PFSK-1 (cell line): ENCODE results near the gene PLEK.

ENCODE experiments used
- FOXP2 ChIP-seq: optimal IDR thresholded peaks from 2 replicates; pipeline ENCODE3; 2011; ENCODE audit warnings: borderline replicate concordance, control low read depth, inconsistent platforms; ENCODE audit not compliant: insufficient read depth; ENCODE audit errors: extremely low read length, extremely low read depth
- POLR2AphosphoS5 ChIP-seq: IDR thresholded peaks from 2 replicates; pipeline ENCODE4 v1.6.1; 2012; ENCODE audit warnings: low read depth, mild to moderate bottlenecking, control low read depth, low read length, moderate library complexity
- SIN3A ChIP-seq: IDR thresholded peaks from 2 replicates; pipeline ENCODE4 v1.6.1; 2012; ENCODE audit warnings: mild to moderate bottlenecking, low read length, moderate library complexity, borderline replicate concordance; ENCODE audit not compliant: insufficient read depth
- TAF1 ChIP-seq: IDR thresholded peaks from 2 replicates; pipeline ENCODE4 v1.6.1; 2012; ENCODE audit warnings: low read length, control low read depth, borderline replicate concordance; ENCODE audit not compliant: insufficient read depth
- TF ChIP-seq, protein P1 (sequence below), 2 experiments: IDR thresholded peaks; 2 replicates each; pipeline versions ENCODE4 v1.6.1 to v1.8.0; 2011 to 2012; ENCODE audit warnings: low read depth in 2 of 2, low read length in 2 of 2, control low read depth in 1 of 2, inconsistent platforms in 1 of 2, mild to moderate bottlenecking in 1 of 2, moderate library complexity in 1 of 2; ENCODE audit not compliant: insufficient read depth in 1 of 2

The PLEK gene

DNA sequence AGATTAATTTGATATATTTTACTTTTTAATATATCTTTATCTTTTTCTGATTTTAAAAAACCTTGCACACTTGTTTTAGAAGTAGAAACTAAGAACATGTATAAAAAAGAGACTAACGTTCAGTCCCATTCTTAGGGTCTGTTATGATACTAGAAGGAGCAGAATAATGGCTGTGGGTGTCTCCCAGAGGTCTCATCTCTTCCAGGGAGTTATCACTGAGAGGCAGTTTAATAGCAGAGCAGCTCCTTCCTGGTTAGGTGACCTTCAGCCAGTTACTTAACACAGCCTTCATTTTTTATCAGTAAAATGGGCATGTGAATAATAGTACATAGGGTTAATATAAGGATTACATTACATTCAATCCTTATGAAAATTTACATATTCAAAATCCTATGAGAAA is 61.4 kb downstream of the PLEK start:
- TF ChIP-seq POLR2AphosphoS5 (no peak), SIN3A (no peak), FOXP2 (no peak), TAF1 (no peak)
- TF ChIP-seq, protein P1, sequence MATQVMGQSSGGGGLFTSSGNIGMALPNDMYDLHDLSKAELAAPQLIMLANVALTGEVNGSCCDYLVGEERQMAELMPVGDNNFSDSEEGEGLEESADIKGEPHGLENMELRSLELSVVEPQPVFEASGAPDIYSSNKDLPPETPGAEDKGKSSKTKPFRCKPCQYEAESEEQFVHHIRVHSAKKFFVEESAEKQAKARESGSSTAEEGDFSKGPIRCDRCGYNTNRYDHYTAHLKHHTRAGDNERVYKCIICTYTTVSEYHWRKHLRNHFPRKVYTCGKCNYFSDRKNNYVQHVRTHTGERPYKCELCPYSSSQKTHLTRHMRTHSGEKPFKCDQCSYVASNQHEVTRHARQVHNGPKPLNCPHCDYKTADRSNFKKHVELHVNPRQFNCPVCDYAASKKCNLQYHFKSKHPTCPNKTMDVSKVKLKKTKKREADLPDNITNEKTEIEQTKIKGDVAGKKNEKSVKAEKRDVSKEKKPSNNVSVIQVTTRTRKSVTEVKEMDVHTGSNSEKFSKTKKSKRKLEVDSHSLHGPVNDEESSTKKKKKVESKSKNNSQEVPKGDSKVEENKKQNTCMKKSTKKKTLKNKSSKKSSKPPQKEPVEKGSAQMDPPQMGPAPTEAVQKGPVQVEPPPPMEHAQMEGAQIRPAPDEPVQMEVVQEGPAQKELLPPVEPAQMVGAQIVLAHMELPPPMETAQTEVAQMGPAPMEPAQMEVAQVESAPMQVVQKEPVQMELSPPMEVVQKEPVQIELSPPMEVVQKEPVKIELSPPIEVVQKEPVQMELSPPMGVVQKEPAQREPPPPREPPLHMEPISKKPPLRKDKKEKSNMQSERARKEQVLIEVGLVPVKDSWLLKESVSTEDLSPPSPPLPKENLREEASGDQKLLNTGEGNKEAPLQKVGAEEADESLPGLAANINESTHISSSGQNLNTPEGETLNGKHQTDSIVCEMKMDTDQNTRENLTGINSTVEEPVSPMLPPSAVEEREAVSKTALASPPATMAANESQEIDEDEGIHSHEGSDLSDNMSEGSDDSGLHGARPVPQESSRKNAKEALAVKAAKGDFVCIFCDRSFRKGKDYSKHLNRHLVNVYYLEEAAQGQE (IDR thresholded peaks at IDR 0.05; ENCODE audit: insufficient read depth in 1 of 2, low read depth in 2 of 2, low read length in 2 of 2), result no peak

DNA sequence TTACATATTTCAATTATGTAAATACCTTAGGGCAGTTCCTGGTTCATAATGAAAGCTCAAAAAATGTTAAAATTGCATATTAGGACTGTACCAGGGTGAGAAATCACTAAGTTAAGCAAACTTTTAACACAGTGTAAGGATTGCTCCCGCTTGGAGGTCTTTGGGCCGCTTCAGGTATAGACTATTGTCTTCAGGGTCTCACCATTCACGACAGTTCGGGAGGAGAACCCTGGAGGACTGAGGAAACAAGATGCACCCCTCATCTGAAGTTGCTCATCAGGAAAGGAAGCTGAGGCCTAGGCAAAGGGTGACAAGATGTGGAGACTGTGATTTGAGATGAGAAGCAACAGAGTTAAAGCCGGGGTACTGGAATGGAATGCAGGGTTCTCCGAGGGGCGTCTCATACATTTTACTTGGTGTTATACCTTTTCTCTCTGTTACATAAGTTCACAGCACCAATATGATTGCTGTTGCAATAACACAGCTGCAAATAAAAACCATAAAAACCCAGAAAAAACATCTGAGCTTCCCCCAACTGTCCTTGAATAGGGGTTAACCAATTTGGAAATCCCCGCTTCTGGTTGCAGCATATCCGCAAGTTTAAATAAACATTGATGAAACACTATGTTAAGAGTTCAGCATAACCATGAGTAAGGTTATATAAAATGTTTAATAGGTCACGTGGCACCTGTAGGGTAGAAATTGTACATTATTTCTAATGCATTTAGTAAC is 61.9 kb downstream of the PLEK start:
- TF ChIP-seq SIN3A, result no peak
- TF ChIP-seq POLR2AphosphoS5, result no peak
- no peak for TF ChIP-seq TAF1
- no peak for TF ChIP-seq FOXP2
- TF ChIP-seq, protein P1 (IDR thresholded peaks at IDR 0.05; ENCODE audit: insufficient read depth in 1 of 2, low read depth in 2 of 2, low read length in 2 of 2), result no peak

DNA sequence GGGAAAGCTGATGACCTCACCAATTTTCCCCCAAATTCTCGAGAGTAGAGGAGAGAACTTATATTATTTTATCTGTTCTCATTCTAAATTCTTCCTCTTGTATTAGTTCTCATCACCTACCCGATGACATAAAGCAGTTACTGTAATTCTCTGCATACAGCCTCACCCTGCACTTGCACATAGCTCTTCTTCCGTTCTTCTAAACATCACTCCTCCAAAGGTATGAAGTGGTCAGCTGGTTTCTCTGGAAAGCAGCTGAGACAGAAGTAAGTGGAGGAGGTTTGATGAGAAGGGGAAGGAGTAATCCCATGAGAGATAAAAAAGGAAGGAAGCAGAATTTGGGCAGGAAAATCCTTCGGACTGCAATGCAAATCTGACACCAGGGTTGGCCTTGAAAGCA is 63.0 kb downstream of the PLEK start:
- TF ChIP-seq SIN3A (no peak), TAF1 (no peak), POLR2AphosphoS5 (no peak), FOXP2 (no peak)
- TF ChIP-seq, protein P1 (IDR thresholded peaks at IDR 0.05; ENCODE audit: insufficient read depth in 1 of 2, low read depth in 2 of 2, low read length in 2 of 2), result no peak

DNA sequence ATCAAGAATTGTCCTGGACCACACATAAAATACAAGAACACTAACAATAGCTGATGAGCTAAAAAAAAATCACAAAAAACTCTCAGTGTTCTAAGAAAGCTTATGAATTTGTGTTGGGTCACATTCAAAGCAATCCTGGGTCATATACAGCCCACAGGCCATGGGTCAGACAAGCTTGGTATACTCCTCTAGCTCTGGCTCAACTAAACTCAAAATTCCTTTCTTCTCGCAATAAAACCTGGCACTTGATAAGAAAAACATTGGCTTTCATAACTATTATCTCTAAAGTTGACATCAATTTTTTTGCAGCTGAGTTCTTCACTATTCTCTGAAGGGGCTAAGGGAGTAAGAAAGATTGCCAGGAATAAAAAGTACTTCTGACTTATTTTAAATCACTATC is 63.7 kb downstream of the PLEK start:
- TF ChIP-seq FOXP2 (no peak), TAF1 (no peak), SIN3A (no peak), POLR2AphosphoS5 (no peak)
- TF ChIP-seq, protein P1 (IDR thresholded peaks at IDR 0.05; ENCODE audit: insufficient read depth in 1 of 2, low read depth in 2 of 2, low read length in 2 of 2), result no peak

DNA sequence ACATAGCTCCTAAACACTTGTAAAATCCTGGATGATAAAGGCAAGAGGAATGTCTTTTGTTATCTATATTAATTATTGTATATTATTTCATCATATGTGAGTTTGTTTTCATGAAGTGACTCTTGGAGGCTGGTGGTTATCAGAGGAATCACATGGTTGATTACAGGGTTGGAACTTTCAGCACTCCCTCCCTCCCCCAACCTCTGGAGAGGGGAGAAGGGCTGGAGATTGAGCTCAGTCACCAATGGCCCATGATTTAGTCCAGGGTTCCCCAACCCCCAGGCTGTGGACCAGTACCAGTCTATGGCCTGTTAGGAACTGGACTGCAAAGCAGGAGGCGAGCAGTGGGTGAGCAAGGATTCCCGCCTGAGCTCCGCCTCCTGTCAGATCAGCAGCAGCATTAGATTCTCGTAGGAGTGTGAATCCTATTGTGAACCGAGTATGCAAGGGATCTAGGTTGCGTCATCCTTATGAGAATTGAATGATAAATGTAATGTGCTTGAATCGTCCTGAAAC is 64.3 kb downstream of the PLEK start:
- TF ChIP-seq FOXP2, result no peak
- no peak for TF ChIP-seq TAF1
- TF ChIP-seq POLR2AphosphoS5, result no peak
- TF ChIP-seq, protein P1 (IDR thresholded peaks at IDR 0.05; ENCODE audit: insufficient read depth in 1 of 2, low read depth in 2 of 2, low read length in 2 of 2), result no peak
- TF ChIP-seq SIN3A, result no peak
